Hepatocyte (in vitro differentiated cells): Measurements from ENCODE around the gene KRT74.

Experiments used
- CTCF ChIP-seq: fragments of 200-600 bp; sonication (generic); IDR thresholded peaks from 2 replicates; pipeline ENCODE4 v1.5.1; 2016; ENCODE audit warnings: antibody characterized with exemption, mild to moderate bottlenecking; ENCODE audit not compliant: poor library complexity
- EZH2 ChIP-seq: fragments of 200-600 bp; sonication (generic); IDR thresholded peaks from 2 replicates; pipeline ENCODE4 v1.6.1; 2016; ENCODE audit warnings: antibody characterized with exemption, mild to moderate bottlenecking, borderline replicate concordance

DNA sequence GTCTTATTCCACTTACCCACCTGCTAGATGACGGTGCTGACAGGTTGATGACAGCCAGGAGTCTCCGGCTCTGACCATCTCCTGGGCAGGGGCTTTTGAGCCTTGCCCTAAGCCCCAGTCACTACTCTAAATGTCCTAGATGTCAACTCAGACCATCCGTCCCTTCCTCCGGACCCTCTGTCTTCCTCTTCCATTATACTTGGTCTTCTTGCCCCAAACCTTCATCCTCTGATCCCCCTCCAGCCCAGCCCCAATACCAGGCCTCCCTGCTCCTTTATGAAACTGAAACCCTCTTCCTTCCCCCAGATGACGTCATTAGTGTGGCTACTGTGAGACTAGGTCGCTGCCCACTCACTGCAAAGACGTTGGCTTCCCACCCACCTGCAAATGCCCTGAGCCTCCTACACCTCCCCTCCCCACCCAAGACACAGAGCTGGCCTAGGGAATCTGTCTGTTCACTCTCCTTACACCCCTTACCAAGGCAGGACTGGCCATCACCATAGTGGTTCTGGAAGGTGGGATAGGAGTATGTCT, 30.8 kb downstream of the KRT74 start:
- TF ChIP-seq CTCF (no peak), EZH2 (no peak)
